Kidney tubule cell (primary cell): ENCODE results near the gene CRIM1.

Experiments
- DNase-seq: peaks from one replicate; pipeline ENCODE4 v3.0.0-alpha.2; 2018; ENCODE audit warnings: low spot score

The CRIM1 gene

DNA sequence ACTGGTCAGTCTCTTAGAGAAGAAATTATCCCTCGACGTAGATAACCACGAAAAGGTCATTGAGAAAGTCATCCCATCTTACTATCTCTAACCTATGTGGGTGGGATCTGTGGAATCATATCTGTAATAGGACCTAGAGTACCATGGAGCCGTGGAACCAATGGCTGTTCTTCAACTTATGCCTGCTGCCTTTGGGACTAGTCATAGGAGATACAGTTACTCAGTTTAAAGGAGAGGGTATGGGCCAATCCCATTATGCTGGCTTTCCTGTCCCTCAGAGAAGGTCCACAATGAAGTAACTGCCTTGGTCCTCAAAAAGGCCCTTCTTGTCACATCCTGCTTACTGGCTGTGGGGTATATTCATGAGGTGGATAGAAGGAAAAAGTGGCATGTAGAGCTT is 164.9 kb downstream of the CRIM1 start:
- DNase-seq = no peak

DNA sequence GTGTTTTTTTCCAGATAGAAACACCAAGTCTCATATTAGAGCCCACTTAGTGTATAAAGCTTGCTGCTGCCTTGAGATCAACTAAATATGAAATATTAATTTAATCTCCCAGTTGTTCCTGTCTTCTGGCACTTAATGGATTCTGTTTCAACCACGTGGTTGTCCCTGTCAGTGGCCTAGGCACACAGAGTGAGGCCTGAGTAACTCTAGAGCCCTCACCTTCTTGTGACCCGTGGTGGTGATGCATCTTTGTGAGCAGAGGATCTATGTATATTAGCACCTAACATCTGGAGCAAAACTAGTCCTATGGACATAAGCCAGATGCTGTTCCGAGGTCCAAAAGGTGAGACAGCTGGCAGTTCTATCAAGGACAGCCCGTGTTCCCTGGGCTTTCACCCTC is 167.6 kb downstream of the CRIM1 start:
- no peak for DNase-seq

DNA sequence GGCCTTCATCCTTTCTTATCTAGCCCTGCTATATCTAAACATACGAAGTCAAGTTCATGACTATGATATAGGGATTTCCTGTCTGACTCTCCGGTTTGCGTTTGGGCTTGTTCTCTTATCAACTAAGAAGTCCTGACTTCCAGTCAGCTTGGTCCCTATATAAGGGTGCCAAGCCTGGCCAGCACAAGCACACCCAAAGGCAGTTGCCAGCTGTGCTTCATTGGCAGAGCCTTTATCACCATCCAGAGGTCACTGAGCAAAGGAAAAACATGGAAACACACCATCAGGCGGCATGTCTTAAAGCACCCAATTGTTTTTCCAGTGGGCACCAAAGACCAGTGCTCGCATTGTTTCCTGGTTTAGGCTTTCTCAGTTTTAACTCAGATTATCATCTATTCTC is 169.7 kb downstream of the CRIM1 start:
- no peak for DNase-seq

GRCh38 chr2:36526226-36526625 is 170.6 kb downstream of the CRIM1 start:
- DNase-seq = no peak

- DNase-seq = no peak
These were observed 172.7 kb downstream of the CRIM1 start for GRCh38 chr2:36528274-36528673.

- DNase-seq = no peak
These were observed 173.3 kb downstream of the CRIM1 start for GRCh38 chr2:36528766-36529392.

DNA sequence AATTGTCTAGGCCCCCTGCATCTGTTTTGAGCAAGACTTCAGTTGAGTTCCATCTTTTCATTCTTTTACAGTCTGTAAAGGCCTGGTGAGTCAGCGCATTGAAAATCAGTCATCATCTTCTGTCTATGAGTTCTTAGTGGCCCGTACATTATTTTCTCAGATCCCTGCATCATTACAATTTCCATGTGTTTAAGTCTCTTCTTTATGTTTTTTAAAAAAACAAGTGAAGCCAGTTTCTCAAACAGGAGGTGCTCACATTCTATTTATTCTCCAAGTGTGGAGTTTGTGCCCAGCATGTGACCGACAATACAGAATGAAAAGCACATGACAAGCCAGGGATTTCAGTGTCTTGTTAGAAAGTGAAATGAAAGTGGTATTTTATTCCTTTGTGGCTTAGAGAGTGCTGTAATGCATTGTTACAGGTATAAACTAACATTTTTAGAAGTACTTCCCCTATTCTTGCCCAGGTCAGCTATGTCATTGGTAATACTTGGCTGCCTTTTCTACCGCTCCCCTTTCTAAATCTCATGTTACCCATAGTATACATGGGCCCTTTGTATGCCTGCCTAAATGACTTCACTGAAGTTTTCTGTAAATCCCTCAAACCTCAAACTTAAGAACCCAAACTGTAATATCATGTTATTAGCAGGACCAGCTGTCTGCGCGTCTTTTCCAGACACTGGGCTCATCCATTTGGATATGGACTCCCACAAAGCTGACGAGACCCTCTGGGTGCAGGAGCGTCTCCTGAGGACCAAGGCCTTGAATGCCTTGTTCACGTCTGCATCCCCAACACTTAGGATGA is 174.8 kb downstream of the CRIM1 start:
- no peak for DNase-seq

- no peak for DNase-seq
These were observed 175.4 kb downstream of the CRIM1 start for GRCh38 chr2:36530983-36531354.

- DNase-seq = no peak
These were observed 178.8 kb downstream of the CRIM1 start for GRCh38 chr2:36534275-36534799.

DNA sequence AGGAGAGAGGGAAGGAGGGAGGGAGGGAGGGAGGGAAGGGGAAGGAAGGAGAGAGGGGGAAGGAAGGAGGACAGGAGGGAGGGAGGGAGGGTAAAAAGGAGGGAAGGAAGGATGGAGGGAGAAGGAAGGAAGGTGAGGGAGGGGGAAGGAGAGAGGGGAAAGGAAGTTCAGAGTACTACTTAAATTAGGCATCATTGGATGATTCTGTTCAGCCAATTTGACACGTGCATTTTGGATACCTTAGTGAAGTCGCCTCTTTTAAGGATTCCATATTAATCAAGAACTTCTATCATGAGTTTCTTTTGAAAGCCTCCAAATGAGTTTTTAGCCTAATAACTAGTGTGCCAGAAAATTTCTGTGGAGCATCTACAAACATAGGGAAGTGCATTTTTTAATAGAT is 179.5 kb downstream of the CRIM1 start:
- no peak for DNase-seq

GRCh38 chr2:36536776-36537175 is 181.2 kb downstream of the CRIM1 start:
- DNase-seq = no peak

GRCh38 chr2:36538335-36538734 is 182.8 kb downstream of the CRIM1 start:
- DNase-seq = no peak

DNA sequence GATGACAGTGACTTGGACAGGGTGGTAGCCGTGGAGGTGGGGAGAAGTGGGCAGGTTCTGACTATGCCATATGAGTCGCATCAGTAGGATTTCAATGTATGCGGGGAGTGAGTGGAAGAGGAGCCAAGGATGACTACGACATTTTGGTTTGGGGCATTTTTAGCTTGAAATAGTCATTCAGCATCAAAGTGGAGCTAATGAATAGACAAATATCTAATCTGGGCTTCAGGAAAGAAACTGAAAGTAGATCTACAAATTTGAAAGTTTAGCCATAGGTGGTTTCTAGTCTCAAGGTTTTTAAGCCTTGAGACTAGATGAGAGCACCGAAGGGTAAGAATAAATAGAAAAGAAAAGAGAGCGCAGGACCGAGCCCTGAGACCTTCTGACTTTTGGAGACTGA is 184.1 kb downstream of the CRIM1 start:
- DNase-seq = peak; percentile 78

GRCh38 chr2:36540986-36541754 is 185.6 kb downstream of the CRIM1 start:
- no peak for DNase-seq

- DNase-seq = no peak
These were observed 186.5 kb downstream of the CRIM1 start for GRCh38 chr2:36541891-36542595.

DNA sequence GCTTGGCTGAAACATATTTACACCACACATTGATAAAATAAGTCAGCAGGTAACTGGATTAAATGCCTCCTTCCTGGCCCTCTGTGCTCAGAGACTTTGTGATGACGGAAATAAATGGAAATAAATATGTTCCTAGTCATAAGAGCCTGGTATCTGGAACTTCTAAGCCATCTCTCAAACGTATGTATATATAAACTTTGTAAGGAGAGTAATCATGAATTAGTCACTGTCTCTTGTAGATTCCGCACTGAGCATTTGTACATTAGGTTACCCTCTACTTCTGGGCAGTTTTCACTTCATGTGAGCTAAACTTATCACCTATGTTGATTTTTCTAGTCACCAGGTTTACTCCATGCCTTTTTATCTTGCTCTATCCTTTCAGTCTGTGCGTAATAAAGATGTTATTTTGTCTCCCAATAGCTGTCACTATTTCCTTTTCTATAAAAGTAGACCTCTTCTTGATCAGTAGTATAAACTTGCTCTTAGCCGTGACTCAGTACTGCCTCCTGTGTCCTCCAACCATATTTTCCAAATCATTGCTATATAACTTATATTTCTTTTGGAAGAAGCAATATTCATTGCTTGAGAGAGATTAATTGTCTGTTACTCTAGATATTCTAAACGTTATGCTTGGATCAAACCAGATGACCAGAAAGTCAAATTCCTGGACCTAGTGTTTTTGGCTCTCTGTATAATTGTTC is 189.2 kb downstream of the CRIM1 start:
- DNase-seq = no peak

DNA sequence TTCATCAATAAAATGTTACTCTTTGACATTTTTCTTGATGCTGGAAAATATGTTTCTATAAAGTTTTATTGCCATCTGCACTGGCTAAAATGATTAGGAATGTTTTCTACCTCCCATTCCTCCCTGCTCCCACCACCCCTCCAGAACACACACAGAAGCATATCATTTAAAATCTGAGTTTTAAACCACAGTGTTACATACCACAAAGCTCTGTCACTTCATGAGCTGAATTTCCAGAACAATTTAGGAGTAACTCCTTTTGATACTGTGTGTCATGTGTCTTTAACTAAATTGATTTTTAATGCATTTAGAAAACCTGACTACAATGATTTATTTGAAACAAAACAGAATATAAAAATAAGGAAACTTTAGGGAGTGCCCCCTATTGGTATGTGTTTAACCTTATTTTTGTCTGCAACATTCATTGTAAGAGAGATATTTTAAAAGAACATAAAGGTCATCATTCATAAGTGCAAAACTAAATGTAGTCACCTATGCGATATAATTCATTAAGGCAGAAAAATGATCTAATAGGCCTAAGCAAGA is 190.4 kb downstream of the CRIM1 start:
- DNase-seq = no peak

- DNase-seq = no peak
These were observed 192.3 kb downstream of the CRIM1 start for GRCh38 chr2:36547906-36548305.

DNA sequence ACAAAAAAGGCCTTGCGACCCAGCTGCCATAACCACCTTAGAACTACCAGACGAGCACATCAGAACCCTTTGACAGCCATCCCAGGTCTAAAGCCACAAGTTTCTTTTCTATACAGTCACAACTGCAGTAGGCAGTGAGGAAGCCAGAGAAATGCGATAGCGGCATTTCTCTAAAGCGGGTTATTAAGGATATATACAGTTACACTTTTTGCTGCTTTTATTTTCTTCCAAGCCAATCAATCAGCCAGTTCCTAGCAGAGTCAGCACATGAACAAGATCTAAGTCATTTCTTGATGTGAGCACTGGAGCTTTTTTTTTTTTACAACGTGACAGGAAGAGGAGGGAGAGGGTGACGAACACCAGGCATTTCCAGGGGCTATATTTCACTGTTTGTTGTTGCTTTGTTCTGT is 193.6 kb downstream of the CRIM1 start:
- DNase-seq = no peak

DNA sequence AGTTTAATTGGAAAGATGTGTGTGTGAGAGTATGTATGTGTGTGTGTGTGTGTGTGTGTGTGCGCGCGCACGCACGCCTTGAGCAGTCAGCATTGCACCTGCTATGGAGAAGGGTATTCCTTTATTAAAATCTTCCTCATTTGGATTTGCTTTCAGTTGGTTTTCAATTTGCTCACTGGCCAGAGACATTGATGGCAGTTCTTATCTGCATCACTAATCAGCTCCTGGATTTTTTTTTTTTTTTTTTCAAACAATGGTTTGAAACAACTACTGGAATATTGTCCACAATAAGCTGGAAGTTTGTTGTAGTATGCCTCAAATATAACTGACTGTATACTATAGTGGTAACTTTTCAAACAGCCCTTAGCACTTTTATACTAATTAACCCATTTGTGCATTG is 194.4 kb downstream of the CRIM1 start:
- DNase-seq = no peak

GRCh38 chr2:36553683-36554082 is 198.1 kb downstream of the CRIM1 start:
- DNase-seq = no peak
